ENCODE results near the gene NPAS2.

Gene NPAS2

DNA sequence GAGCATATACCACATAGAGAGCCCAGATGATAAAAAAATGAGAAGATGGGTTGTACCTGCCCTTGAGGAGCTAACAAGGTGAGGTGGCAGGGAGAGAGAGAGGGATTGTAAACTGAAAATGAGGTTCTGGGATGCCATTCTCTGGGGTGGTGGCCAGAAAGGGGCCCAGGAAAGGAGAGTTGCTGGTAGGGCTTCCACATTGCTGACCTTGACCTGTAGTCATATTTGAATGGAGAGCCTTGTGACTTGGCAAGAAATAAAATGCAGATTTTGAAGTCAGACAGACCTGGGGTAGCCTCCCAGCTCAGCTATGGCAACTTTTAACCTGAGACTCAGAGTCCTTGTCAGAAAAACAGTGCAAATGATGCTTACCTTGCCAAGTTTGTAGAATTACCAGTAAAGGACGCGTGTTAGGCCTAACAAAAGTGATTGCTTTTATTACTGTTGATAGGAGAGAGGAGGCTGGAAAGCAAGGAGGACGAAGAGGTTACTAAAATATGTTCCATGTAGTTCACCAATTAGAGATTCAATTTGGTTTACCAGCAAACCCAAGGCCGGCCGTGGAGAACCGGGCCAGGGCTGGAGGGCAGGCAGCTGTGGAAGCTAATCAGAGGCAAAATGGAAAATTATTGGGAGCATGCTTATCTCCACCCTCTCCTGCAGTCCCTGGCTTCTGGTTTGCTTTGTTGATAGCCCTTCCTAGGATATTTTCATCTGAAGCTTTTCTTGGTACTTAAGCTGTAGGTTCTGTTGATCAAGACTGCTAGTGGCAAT is 3.9 kb downstream of the NPAS2 start:
- no peak for DNase-seq

DNA sequence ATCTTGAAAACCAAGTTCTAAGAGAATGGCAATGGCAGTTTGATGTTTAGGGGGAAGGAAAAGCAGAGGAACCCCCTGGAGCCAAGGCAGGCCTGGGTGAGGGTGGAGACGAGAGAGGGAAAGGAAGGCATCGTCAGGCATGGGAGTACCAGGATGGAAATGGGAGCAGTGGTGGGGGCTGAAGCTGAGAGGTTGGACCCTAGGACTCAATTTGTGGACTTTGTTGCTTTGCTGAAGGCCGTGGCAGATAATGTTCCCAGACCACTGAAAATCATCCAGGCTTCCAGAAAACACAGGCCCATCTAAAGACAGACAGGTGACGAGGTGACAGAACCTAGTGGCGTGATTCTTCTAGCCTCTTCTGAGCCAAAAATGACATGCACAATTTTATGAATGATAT is 4.9 kb downstream of the NPAS2 start:
- no peak for DNase-seq

DNA sequence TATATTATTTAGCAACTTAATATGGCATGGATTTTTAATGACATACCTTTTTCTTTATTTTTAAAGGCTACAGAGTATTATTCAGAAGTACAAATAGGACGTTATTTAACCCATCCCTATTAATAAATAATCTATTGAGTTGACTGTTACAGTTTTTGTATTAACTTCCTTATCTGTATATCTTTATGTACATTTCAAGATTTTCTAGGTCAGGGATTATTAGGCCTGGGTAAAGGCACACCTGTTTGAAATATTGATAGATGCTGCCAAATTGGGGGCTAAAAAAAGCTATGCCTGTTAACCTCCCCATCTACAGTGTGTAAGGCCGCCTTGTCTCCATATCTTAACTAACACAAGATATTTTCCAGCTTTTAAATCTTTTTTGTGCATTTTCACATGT is 6.6 kb downstream of the NPAS2 start:
- DNase-seq: no peak

DNA sequence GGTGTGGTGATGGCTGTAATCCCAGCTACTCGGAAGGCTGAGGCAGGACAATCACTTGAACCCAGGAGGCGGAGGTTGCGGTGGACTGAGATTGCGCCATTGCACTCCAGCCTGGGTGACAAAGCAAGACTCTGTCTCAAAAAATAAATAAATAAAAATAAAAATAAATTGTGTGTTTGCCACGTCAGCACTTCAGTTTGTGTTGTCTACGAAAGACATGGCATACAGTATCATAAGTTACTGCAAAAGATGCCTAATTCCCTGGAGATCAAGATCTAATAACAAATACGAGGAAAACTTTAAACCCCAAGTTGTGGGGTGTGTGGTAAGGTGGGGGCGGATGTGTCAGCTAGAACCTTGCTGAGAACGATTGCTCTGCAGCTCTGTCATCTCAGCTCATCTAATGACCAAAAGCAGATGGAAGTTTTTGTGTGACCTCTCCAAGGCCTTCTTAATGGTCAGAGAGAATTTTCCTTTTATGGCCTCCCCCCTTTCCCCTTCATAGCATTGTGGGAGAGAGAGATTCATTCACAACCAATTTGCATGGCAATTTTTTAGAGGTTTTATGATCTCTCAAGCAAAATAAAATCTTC is 11.3 kb downstream of the NPAS2 start:
- DNase-seq: no peak

DNA sequence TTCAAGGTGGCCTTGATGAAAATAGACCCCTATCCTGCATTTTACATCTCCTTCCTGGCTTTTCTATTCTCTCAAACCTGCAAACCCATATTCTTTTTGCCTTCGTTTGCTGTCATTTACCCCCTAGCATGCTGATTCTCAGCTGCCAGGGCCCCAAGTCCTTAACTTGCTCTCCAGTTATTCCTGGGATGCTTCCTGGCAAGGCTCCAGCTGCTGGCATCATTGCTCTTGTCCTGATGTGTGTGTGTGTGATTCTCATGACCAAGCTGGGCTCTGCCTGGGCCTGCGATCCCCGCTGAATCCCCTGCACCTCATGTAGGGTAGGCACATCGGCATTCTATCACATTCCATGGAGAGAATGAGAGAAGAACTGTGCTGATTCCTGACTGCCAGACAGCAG is 11.9 kb downstream of the NPAS2 start:
- no peak for DNase-seq

DNA sequence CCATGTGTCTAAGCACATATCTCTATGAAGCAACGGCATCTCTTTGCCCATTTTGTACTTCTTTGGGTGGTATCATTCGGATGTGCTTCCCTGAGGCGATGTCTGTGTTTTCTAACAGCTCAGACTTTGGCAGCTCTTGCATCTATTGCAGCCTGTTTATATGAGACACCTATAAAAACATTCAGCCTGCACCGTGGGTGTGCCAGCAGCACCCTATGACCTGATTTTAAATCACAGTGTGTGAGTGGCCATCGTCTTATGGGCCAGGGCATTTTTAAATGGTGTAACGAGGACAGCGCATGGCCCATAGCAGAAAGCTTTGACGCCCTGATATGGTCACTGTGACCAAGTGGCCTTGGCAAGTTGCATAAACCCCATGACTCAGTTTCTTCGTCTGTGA is 12.9 kb downstream of the NPAS2 start:
- no peak for DNase-seq

DNA sequence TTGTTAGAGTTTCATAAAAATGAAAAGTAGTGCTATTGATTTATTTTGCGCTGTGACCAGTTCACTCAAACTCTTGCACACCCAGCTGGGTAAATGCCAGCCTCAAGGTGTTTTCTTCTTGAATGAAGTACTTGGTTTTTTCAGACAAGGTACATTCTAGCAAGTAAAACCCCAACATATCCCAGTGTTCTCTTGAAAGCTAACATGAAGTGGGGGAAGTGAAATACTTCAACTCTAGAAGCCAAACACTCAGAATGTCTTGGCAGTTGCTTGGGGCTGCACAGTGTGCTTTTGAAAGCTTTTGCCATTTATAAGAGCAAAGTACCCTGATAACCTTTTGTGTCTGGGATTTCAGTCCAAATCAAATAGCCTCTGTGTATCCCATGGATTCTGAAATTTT is 13.4 kb downstream of the NPAS2 start:
- no peak for DNase-seq

DNA sequence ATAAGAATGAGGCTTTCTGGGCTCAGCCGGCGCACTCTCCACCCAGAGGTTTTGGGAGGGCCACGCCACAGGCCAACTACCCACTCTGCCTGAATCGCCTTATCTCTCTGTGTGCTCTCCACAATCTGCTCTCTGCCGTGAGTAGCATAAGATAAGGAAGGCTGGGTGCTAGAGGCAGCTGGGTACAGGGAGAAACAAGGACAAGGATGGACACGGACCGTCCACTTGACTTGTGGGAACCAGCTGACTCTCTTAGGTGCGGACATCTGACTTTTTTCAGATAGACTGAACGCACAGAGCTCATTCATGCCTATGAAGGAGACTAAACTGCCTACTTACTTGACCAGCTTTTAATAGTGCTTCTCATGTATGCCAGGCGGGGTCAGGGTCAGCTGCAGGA is 14.3 kb downstream of the NPAS2 start:
- DNase-seq: no peak

DNA sequence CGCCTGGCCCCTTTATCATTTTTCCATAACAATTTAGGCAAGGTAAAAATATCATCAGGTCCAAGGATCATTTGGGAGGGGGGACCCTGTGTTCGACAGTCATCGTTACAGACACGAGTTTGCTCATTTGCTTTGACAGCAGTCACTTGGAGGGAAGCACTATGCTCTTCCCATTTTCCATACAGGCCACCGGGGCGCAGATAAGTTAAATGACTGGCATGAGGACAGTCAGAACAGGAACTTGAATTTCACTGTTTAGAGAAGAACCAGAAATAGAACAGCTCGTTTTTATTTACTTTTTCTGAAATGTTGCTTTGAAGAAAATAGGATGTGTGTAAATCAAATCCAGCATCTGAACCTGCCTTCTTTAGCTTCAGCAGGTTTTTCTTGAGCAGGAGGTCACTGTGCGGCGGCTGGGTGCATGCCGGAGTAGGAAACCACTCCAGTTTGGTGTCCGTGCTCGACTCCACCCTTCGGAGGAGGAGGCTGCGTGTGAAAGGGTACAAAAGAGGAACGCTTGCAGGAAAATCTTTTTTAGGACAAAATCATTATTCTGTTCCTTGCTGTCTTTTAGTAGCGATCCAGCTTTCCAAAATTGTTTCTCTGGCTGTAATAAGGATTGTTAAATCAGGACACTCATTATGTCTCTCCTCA is 15.2 kb downstream of the NPAS2 start:
- DNase-seq: no peak

DNA sequence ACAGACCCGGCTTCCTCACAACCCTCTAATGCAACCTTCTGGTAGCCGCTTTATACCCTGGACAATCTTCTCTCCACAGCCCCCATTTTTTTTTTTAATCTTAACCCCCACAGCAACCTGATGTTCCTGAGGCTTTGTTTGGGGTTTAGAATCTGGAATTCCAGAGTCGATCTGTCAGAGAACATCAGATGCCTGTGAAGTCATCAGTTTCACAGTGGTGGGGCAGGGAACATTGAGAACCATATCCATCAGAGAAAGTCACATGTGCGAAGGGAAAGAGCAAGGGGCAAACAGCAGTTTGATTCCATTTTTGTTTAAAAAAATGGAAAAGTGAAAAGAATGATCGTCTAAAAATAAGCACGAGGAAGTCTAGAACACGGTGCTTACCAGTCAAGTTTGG is 20.6 kb downstream of the NPAS2 start:
- DNase-seq: no peak

DNA sequence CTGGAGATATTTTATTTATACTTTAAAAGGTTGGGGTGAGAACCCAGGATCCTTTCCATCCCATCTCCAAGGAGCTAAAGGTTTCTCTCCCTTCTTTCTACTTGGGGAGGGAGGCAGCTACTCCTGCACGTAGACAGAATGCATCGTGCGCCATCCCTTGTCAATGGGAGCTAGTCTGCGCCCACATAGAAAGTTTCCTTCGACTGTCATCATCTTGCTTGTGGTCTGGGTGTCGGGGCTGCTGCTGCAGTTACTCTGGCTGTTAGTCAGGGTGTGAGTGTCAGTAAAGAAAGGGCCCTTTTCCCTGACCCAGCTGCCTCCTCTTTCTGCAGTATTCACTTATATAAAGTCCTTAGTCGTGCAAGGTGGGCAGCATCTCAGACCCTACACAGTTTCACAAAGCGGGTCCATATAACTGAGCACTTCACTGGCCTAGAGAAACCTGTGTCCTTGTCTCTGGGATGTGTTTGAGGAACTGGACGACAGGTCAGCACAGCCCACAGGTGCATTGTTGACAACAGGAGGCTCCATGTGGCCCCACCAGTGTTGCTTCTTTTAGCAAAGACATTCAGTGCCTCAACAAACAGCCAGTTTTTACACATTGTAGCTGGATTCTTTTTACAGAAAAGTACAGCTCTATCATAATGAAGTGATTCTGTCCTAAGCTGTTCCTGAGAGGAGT is 22.4 kb downstream of the NPAS2 start:
- DNase-seq: no peak

DNA sequence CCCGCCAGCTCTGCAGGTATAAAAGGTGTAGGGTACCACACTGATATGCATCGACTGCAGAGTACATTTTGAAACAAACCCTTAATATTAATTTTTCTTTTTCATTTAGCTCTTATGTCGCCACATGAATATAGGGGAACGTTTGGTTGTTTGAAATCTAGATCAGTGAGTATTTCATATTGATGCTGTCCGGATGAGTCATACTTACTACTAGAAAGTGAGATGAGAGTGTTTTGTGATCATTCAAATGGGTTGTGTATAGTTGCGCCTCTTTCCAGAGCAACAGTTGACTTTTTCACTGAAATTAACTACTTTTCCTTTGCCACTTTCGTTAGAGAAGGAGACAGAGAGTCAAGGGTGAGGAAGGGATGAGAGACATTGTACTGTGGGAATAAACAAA is 24.6 kb downstream of the NPAS2 start:
- no peak for DNase-seq

DNA sequence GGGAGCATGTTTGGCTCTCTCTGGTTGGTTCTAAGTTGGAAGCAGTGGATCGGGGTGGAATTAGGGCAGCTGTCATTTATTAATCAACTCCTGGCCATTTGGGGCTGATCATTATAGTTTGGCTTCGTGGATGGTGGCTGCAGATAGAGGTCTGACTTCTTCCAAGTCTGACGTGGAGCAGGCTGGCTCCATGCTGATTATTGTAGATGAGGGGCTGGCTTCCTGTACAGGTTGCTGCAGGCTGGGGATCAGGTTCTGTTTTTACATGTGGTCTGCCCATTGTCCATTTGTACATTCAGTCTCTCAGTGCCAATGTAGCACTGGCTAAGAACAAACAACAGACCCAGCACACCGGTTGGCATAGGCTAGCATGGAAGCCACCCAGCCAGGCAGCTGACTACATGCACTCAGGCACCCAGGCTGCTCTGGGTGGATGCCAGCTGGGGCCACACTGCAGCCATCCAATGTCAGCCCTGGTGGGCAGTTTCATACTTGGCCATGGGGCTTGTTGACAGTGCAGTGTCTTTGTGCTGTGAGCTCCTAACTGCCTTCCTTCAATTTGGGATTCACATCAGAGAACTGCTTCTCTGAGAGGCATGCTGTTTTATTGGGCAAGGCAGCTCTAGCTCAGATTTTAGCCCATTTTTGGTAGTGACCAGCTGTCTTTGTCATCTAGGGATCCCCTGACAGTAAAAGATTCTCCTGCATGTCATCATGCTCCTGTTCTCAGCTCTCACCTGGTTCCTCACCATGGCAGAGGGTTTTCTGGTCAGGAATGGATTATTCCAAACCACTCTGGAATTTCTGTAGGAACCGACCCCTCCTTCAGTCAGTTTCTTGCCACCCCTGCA is 25.4 kb downstream of the NPAS2 start:
- no peak for DNase-seq

DNA sequence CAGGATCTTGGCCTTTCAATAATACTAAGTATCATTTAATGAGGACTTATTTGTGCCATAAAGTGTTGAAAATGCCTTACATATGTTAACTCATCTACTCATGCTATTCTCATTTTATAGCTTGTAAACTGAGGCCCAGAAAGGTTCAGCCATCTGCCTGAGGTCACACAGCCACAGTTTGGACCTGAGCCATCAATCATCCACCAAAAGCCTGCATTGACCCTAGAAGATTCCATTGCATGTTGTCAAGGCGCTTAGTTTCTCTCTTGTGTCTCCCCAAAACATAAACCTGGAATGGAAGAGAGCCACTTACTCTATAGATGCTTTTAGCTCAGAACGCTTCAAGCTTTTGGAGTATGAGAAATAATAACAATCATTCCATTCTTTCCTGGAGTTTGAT is 26.8 kb downstream of the NPAS2 start:
- no peak for DNase-seq

DNA sequence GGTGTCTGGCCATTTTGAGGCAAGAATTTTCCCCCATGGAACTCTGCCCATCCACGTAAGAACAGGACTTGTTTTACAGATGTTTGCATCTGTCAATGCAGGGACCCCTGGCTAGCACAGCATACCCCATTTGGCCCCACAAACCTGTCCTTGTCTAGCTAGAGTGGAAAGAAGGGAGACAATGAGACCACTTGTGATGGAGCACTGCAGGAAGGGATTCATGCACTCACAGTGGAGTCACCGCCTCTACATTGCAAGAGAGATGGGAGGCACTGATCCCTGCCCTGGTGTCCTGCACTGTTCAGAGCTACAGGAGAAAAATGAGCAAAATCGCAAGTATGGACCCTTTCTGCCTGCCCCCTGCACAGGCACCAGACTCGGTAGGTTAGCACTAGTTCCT is 32.5 kb downstream of the NPAS2 start:
- no peak for DNase-seq

DNA sequence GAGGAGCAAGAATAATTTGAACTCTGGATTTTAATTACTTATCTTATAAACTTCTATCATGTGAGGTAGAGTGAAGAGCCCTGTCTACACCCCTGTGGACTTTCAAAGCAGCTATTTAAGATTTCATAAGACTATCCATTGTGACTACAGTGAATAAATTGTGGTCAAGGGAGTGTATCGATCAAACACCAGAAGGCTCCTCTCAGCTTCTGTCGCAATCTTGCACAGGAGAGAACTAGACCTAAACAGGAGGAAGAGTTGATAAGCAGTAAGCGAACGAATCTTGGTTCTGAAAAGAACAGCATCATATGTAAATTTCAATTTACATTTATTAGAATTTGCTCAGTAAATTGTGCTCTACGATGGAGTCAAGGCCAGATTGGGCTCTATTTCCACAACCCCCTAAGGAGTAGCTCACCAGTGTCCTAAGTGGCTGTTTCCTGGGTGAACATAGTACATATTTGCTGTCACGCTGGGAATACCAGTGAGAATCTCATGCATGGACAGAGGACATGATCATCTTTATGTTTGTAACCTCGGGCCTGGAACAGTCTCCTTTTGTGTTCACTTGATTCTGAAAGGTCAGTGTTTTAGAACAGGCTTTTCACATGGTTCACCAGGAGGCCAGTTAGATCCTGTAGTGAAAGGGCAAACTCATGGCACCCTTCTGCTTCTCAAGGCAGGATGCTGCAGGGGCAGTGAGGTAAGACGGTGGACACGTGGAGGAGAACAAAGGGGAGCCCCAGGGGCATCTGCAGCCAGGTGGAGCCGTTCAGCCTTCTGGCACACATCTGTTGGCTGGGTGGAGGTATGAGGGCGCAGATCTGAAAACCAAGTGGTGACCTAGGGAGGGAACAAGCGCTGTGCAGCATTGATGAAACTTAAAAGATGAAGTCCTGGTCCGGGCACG is 33.3 kb downstream of the NPAS2 start:
- DNase-seq: no peak

DNA sequence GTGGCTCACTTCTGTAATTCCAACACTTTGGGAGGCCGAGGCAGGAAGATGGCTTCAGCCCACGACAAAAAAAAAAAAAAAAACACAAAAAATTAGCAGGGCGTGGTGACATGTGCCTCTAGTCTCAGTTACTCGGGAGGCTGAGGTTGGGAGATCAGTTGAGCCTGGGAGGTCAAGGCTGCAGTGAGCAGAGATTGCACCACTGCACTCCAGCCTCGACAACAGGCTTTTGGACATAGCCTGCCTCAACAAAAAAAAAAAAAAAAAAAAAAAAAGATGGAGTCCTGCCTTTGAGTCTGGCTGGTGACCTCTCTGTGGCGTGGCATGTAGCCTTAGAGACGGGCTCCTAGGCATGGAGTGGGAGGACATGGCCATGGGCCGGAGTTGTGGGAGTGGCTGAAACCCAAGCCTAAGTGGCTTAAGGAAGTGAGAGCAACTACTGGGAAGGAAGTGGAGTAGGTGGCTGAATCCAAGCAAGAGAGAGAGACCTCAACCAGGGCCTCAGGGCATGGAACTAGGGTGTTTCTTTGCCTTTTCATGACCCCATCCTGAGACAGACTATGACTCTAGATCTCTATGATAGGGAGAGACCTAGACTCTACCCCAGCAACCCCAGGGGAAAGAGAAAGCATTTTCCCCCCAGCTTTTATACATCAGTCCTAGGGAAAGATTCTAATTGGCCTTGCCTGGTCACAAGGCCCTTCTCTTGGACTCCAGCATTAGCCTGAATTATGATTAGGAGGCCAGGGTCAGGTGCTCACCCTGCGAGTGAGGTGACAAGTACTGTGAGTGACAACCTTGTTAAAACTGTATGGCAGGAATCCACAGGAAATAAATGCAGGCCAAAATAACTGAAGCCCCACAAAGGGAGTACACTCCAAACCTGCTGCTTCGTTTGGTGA is 34.2 kb downstream of the NPAS2 start:
- no peak for DNase-seq

DNA sequence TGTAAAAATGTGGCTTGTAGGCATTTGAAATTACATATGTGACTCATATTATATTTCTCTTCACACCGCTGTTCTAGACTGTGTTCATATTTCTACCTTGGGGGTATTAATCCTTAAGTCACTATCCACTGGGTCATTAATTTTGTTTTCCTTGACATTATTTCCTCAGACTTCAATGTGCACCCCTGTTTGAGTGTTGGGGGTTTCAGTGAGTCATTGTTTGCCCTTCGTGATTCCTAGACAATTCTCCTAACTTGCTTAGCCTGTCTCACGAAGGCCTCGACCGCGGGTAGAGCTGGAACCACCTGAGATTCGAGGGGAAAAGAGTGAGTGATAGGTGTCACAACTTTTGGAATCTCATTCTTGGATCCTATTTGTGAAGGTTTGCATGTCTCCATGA is 35.1 kb downstream of the NPAS2 start:
- no peak for DNase-seq

DNA sequence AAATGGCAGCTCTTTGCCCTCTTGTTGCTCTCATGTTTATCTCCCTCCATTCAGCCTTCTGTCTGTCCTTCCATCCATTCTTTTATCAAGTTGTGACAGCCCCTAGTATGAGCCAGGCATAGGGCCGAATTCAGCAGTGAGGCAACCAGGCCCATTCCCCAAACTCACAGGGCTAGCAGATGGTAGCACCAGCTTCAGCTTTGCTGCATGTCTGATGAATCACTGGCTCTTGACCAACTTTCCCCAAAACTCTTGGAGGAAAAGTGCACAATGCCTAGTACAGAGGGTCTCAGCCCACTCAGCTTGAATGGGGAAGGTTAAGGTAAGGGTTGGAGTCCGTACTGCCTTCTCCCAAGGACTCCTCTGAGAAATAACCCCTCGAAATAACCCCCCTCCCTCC is 35.7 kb downstream of the NPAS2 start:
- no peak for DNase-seq

DNA sequence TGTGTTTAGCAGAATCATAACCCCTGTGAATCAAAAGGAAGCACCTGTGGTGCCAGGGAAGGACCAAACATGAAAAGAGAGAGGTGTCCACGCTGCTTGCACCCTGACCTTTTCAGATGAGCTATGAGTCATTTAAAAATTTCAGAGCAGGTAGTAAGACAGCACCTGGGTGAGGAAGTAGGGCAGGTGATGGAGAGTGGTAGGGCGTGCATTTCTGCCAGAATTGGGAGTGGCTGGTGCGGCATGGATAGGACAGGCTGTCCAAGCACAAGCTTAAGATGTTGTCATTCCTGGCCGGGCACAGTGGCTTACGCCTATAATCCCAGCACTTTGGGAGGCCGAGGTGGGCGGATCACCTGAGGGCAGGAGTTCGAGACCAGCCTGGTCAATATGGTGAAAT is 36.8 kb downstream of the NPAS2 start:
- no peak for DNase-seq

DNA sequence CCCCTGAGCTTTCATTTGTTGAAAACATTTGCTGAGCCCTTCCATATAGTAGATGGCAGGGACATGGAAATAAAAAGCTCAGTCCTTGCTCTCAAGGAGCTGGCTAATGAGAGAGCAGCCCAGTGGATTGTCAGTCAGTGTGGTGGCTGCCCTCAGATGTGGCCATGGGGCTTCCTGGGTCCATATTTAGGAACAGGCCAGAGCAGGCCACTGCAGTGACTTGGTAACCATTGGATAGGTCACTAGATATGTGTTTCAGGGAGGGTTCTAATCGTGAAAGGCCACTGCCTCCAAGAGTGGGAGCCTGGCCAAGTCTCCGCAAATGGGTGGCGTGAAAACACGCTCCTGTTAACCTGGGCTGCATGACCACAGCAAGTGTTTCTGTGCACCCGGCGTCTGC is 37.4 kb downstream of the NPAS2 start:
- no peak for DNase-seq

Data from hematopoietic multipotent progenitor cell treated with erythropoietin and hydrocortisone succinate and interleukin-3 and kit ligand, for 6 days (in vitro differentiated cells).